AG10803 (cell line): ENCODE results near the gene SNTG2.
"Not testable (repeated sequence)": the region's sequence is repeated elsewhere in the genome, so short reads cannot be mapped to it uniquely, and the experiment has no call there.

Source experiments
- DNase-seq: peaks from one replicate; pipeline ENCODE4 v3.0.0; 2010; ENCODE audit warnings: low read depth
- H3K4me3 ChIP-seq: 2 replicates; pipeline ENCODE4 v1.5.1; 2011; ENCODE audit warnings: mild to moderate bottlenecking, low read length, control low read depth
- CTCF ChIP-seq: conservative IDR thresholded peaks from 2 replicates; pipeline ENCODE4 v1.5.1; 2011; ENCODE audit warnings: mild to moderate bottlenecking, low read length, control low read depth, inconsistent platforms

Gene SNTG2

GRCh38 chr2:1406434-1406833, 455.8 kb downstream of the SNTG2 start:
- no peak for DNase-seq
- H3K4me3 ChIP-seq: no peak overlapping the region
- no peak for TF ChIP-seq CTCF

- no peak for DNase-seq
- H3K4me3 ChIP-seq: no peak overlapping the region
- TF ChIP-seq CTCF: no peak
Measured at GRCh38 chr2:1407950-1408675, 457.5 kb downstream of the SNTG2 start.

- no peak for TF ChIP-seq CTCF
- DNase-seq: no peak
Measured at GRCh38 chr2:1413156-1413710, 462.6 kb downstream of the SNTG2 start, which contains the start of gene TPO. TPO (plus strand) TSS chr2:1413463; CDS start chr2:1414409, 946 bp downstream.

GRCh38 chr2:1414121-1414520, 463.5 kb downstream of the SNTG2 start:
- TF ChIP-seq CTCF: no peak
- H3K4me3 ChIP-seq: no peak overlapping the region
- DNase-seq: no peak

More at GRCh38 chr2:1413156-1413710, 462.6 kb downstream of the SNTG2 start, which contains the start of gene TPO:
- H3K4me3 ChIP-seq: no peak within 1 kb of the TSS

GRCh38 chr2:1414901-1415300, 464.3 kb downstream of the SNTG2 start:
- not testable (repeated sequence) for DNase-seq, H3K4me3 ChIP-seq

GRCh38 chr2:1415501-1415900, 464.9 kb downstream of the SNTG2 start:
- no peak for DNase-seq
- H3K4me3 ChIP-seq: no peak overlapping the region
- no peak for TF ChIP-seq CTCF
